ENCODE results near the gene RAD50. TPM values are rescaled to one million over a fixed set of nuclear protein-coding genes. Genes with fewer than 3 reads are reported as not detected.
"Not testable (repeated sequence)": the region's sequence is repeated elsewhere in the genome, so short reads cannot be mapped to it uniquely, and the experiment has no call there.

Gene RAD50
- total RNA-seq: 26.8 and 28.4 TPM in 2 replicates

DNA sequence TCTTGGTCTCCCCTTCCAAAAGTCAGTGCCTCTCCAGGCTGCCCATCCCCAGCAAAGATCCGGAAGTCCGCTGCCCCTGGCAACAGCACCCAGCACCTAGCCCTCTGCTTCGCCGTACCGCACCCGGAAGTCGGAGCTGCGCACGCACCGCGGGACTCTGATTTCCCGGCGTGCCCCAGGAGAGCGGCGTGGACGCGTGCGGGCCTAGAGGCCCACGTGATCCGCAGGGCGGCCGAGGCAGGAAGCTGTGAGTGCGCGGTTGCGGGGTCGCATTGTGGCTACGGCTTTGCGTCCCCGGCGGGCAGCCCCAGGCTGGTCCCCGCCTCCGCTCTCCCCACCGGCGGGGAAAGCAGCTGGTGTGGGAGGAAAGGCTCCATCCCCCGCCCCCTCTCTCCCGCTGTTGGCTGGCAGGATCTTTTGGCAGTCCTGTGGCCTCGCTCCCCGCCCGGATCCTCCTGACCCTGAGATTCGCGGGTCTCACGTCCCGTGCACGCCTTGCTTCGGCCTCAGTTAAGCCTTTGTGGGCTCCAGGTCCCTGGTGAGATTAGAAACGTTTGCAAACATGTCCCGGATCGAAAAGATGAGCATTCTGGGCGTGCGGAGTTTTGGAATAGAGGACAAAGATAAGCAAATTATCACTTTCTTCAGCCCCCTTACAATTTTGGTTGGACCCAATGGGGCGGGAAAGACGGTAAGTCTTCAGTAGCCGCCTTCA, at the start of gene RAD50:
RAD50 (plus strand) TSS at position 215 of the 715 bp plus-strand sequence; CDS start at position 563, 348 bp downstream.
- intact Hi-C loops (cut with micrococcal nuclease): loop anchor here (1.0 to 5.0 kb wide), 8 partner anchors 31 to 920 kb away; partner anchors contain the start of genes AFF4, FNIP1, KIF3A and RAPGEF6

DNA sequence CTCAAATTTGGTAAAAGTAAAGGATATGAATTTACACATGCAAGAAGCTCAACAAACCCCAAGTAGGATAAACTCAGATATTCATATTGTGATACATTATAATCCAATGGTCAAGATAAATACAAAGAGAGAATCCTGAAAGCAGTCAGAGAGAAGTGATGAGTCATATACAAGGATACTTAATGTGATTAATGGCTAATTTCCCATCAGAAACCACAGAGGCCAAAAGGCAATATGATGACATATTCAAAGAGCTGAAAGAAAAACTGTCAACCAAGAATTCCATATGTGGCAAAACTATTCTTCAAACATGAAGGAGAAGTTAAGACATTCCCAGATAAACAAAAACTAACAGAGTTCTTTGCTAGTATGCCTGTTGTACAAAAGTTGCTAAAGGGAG, 46.7 kb upstream of the RAD50 start:
- intact Hi-C loops (cut with micrococcal nuclease): no loop called here

DNA sequence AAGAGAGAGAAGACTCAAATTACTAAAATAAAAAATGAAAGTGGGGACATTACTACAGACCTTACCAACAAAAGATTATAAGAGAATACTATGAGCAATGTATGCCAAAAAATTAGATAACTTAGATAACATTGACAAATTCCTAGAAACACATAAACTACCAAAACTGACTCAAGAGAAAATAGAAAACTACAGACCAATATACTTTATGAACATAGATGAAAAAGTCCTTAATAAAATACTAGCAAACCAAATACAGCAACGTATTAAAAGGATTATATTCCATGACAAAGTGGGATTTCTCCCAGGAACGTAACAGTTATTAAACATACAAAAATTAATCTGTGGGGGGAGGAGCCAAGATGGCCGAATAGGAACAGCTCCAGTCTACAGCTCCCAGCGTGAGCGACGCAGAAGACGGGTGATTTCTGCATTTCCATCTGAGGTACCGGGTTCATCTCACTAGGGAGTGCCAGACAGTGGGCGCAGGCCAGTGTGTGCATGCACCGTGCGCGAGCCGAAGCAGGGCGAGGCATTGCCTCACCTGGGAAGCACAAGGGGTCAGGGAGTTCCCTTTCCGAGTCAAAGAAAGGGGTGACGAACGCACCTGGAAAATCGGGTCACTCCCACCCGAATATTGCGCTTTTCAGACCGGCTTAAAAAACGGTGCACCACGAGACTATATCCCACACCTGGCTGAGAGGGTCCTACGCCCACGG, 43.0 kb upstream of the RAD50 start:
- intact Hi-C loops (cut with micrococcal nuclease): not testable (repeated sequence)

DNA sequence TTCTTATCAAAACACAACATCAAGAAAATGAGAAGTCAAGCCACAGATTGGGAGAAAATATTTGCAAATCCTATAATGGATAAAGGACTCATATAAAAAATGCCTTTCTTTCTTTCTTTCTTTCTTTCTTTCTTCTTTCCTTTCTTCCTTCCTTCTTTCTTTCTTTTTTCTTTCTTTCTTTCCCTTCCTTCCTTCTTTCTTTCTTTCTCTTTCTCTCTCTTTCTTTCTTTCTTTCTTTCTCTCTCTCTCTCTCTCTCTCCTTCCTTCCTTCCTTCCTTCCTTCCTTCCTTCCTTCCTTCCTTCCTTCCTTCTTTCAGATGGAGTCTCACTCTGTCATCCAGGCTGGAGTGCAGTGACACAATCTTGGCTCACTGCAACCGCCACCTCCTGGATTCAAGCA, 34.7 kb upstream of the RAD50 start:
- intact Hi-C loops (cut with micrococcal nuclease): not testable (repeated sequence)

DNA sequence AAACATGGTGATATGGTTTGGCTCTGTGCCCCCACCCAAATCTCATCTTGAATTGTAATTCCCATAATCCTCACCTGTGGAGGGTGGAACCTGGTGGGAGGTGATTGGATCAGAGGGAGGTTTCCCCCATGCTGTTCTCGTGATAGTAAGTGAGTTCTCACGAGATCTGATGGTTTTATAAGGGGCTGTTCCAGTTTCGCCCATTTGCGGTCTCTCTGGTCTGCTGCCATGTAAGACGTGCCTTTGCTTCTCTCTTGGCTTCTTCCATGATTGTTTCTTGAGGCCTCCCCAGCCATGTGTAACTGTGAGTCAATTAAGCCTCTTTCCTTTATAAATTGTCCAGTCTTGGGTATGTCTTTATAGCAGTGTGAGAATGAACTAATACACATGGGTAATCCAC, 31.9 kb upstream of the RAD50 start:
- intact Hi-C loops (cut with micrococcal nuclease): loop anchor here (5.0 kb wide), 3 partner anchors 67 to 357 kb away; no protein-coding TSS in a partner anchor

DNA sequence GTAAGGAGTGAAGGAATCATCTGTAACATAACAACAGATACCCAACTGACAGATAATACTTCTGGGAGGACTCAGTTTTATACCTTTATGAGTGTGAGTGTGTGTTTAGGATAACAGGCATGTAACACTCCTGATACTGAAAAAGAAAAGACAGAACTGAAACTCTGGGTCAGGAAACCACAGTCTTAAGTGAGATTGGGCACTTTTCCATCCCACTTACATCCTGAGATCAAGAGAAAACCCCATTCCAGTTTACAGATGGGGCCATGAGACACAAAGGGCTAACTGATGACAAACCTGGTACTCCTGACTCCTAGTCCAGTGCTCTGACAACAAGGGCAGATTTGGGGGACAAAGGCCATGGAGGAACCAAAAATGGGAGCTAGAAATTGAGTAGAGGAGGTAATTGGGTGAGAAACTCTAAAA, 31.5 kb upstream of the RAD50 start:
- intact Hi-C loops (cut with micrococcal nuclease): loop anchor here (5.0 kb wide), 3 partner anchors 67 to 357 kb away; no protein-coding TSS in a partner anchor

DNA sequence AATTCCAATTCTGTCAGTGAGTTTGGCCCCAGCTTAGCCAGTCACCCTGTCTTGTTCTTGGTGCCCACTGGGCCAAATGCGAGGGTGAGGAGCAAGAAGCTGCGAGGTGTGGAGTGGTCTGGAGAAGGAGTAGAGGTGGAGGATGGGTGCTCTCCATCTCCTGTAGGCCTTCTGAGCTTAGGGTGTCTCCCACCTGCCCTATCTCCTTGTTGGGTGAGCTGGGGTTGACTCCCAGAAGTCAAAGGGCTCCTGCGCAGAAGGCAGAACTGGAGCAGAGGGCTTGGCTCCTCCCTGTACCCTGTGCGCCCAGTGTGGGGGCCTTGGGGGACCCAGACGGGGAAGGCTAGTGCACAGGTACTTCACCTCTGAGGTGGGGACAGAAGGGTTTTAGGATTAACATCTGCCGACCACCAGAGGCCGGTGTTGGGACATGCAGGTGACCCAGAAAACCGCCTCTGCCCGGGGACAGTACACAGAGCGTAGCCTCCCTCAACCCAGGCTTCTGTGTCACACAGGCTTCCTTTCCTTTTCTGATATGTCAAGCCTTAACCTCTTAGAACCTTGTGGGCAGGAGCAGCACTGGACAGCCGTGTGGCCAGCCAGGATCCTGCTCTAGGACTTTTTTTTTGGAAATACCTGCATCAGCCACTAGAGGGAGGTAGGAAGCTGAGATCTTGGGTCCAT, 30.3 kb upstream of the RAD50 start:
- intact Hi-C loops (cut with micrococcal nuclease): loop anchor here (1.0 to 5.0 kb wide), 10 partner anchors 19 to 356 kb away; partner anchors contain the start of genes GDF9, KIF3A and UQCRQ

DNA sequence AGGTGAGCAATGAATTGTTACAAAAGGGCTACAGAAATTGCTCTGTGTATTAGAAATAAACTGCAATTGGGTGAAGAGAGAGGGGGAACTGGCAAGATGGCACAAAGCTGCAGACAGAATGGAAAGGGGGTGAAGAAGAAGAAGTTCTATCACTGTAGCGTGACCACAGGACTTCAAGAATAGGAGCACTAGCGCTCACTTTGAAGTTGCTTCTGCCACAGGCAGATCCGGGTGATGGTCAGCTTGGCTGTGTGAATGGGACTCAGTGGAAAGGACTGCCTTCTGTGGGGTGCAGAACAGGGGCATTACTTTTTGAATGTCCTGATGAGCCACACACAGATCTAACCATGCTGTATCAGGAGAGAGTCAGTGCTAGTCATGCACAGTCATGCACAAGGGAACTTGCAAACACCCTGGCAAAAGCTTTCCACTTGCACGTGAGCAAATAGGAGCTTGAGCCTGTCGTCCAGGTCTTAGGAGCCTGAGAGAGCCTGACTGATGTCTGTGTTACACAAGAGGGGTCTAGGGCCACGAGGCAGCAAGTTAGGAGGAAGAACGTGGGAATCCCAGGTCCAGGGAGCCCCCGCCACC, 29.7 kb upstream of the RAD50 start:
- intact Hi-C loops (cut with micrococcal nuclease): loop anchor here (1.0 to 5.0 kb wide), 10 partner anchors 20 to 355 kb away; partner anchors contain the start of genes GDF9, KIF3A and UQCRQ

DNA sequence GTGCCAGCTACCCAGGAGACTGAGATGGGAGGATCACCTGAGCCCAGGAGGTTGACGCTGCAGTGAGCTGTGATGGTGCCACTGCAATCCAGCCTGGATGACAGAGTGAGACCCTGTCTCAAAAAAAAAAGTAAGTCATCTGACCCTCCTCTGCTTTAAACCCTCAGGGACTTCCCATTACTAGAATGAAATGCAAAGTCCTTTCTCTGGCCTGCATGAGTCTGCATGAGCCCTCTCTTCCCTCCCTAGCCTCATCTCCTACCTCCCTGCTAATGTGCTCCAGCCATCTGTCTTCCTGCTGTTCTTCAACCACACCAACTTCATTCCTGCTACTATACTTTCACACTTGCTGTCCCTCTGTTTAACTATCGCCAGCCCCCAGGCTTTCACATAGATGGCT, 28.8 kb upstream of the RAD50 start:
- intact Hi-C loops (cut with micrococcal nuclease): loop anchor here (5.0 kb wide), 3 partner anchors 64 to 354 kb away; no protein-coding TSS in a partner anchor

DNA sequence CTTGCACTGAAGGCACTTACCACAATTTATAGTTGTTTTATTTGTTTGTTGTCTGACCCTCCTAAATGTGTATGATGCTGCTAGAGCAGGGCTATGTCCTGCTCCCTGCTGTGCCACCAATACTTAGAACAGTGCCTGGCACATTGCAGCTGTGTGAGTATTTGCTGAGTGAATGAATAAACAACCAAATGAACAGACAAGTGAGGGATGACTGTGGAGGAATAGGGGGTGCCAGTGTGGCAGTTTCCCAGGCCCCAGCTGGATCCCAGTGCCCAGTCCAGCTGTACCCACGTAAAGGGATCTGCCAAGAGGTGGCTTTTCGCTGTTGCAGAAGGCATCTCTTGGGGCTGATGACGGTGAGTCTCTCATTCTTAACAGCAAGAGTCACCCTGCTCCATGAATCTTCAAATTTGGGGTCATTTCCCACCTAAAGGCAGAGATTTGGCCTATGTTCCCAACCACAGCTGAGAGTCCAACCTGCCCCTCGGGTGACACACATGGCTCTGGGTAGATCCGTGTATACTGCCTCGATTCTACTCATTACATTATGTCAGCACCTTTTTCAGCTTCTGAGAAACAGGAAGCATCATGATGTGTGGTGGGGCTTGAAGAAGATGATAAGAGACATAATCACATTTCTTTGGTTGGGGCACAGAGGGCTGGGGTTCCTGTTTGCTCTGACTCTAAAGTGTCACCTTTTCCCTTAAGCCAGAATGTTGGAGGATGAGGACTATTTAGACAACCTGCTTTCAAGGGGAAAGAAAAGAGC, 27.7 kb upstream of the RAD50 start:
- intact Hi-C loops (cut with micrococcal nuclease): loop anchor here (5.0 kb wide), 3 partner anchors 63 to 353 kb away; no protein-coding TSS in a partner anchor

DNA sequence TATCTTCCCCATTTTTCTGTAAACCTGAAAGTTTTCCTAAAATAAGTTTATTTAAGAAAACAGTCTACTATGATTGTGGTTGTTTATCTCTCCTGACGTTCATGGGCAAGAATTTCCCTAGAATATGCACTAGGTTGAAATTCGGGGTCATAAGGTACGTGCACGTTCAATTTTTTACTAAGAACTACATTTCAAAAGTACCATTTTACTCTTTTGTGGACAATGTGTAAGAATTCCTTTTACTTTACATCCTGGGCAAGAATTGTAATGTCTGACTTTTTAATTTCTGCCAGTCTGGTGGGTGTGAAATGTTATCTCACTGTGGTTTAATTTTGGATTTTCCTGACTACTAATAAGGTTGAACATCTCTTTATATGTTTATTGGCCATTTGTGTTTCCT, 25.8 kb upstream of the RAD50 start:
- intact Hi-C loops (cut with micrococcal nuclease): no loop called here

DNA sequence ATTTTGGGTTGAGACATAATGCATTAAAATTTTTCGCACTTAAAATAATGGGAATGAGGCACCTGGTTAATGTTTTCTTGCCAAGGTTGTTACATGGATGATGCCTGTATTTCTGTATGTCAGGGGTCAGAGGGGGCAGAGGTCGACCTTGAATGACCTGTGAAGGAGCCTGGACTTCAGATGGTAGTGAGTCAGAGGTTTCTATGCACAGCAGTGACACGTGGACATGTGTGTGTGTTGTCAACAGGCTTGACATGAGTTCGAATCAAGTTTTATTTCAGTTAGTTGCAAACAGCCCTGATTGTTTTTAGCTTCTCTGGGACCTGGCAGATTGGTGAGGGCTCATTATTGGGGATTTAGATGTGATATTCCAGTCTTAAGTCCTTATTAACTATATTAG, 17.1 kb upstream of the RAD50 start:
- intact Hi-C loops (cut with micrococcal nuclease): no loop called here

DNA sequence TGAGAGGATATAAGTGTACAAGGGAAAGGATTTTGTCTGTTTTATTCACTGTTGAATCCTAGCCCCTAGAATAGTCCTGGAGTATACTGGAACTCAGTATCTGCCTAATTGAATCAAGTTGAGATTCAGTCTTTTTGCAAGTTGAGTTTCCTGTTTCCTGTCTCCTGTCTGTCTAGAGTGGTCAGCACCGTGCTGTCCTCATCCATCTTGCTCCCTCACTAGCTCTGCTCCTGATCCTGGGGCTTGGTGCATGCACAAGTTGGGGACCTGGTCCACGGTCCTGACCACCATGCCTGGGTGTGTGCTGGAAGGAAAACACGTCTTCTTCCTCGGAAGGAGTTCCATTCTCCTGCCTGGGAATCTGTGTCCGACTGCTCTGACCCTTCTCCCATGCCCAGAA, 16.6 kb upstream of the RAD50 start:
- intact Hi-C loops (cut with micrococcal nuclease): no loop called here

DNA sequence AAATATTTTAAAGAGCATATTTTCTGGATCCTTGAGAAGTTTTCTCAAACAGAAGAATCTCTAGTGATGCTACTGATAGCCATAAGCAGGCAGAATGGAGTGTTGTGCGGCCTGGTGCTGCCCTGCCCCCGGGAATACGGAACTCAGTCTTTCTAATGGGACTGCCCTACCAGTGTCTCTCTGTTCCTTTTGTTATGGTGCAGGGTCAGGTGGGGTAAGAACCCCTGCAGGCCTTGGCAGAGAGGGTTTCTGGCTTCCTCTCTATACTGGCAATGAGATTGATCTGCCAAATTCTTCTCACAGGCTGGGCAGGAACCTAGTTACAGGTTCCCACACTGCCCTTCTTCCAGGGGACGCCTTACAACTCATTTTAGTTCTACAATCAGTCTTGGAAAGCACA, 16.0 kb upstream of the RAD50 start:
- intact Hi-C loops (cut with micrococcal nuclease): no loop called here

DNA sequence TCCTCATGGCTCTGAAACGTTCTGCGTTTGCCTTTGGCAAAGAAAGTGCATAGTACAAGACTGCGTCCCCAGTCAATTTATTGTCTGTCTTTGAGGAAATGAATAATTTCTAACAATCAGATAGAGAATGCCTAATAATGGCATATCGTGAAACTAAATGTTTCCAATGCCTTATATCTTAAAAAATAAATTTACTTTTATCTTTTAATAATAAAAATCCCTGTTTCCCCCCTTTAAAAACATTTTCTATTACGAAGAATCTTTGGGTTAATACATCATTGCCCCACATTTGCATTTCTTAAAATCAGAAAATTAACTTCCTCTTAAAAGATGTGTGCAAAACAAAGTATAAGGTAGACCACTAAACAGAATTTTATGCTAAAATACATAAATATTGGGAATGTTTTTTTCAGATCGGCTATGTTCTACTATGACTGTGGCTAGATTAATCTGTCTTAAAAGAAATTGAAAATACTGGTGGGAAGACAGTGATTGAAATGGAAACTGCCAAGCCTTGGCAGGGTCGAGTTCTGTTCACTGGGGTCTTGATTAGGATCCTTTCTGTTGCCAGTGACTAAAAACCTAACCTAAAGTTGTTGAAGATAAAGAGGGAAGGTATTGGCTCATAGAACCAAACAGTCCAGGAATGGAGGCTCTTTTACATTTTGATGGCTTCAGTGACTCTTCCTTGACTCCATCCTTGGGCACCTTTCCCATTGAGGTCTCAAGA, 13.1 kb upstream of the RAD50 start, which contains the start of gene IL5:
IL5 (minus strand) TSS at position 51 of the 730 bp plus-strand sequence; CDS start at position 7, 44 bp downstream.
- intact Hi-C loops (cut with micrococcal nuclease): no loop called here

DNA sequence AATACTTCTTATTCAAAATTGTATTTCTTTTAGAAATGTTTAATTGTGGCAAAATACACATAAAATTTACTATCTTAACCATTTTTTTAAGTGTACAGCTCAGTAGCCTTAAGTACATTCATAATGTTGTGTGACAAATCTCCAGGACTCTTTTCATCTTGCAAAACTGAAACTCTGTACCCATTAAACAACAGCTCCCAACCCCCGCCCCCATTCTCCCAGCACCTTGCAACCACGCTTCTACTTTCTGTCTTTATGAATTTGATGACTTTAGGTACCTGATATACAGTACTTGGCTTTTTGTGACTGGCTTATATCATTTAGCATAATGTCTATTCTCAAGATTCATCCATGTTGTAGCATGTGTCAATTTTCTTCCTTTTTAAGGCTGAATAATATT, 10.7 kb upstream of the RAD50 start:
- intact Hi-C loops (cut with micrococcal nuclease): no loop called here

DNA sequence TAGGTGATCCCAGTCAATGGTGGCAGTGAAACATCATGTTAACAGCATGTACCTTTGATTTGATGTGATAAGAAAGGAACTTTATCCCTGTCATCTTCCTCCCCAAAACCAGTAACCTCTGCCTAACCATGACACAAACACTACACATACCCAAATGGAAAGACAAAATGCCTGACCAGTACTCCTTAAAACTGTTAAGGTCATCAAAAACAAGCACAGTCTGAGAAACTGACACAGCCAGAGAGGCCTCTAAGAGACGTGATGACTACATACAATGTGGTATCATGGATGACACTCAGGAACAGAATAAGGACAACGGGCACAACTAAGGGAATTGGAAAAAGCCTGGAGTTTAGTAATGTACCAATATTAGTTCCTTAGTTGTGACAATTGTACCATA, 9.5 kb upstream of the RAD50 start:
- intact Hi-C loops (cut with micrococcal nuclease): no loop called here

DNA sequence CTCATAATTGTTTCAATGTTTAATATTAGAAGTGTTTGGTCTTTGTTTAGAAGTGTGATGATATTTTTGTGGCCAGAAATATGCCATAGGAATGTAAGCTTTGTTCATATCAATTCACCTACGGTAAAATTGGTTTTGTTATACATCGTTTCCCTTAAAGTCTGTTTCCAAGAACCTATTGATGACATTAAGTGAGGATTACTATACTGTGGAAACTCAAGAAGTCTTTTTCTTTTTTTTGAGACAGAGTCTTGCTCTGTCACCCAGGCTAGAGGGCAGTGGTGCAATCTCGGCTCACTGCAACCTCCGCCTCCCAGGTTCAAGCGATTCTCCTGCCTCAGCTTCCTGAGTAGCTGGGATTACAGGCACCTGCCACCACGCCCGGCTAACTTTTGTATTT, 7.9 kb upstream of the RAD50 start:
- intact Hi-C loops (cut with micrococcal nuclease): not testable (repeated sequence)

DNA sequence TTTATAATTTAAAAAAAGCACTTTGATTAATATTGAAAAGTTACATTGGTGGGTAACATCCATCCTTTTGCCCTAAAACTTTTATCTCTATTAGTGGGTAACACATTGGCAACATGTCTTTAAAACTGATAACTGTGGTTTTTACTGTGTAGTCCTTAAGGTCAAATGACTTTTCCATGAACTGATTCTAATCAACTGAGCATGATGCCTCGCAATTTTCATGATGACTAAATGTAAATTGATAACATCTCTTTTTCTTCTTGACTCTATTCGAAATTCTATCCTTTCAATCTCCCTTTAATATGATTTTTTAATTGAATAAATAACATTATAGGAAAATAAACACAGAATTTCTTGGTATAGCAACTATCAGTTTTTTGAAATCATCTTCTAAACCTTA, 7.2 kb upstream of the RAD50 start:
- intact Hi-C loops (cut with micrococcal nuclease): no loop called here
